ENCODE measurements around the gene MYH15.

GRCh38 chr3:108393128-108393900 lies 117.1 kb downstream of the MYH15 start:
- TF ChIP-seq MXI1 (conservative IDR thresholded peaks at IDR 0.05; ENCODE audit: poor library complexity, severe bottlenecking): no peak
- no peak for TF ChIP-seq CTCF (IDR thresholded peaks at IDR 0.05; ENCODE audit: poor library complexity, severe bottlenecking)
- no peak for TF ChIP-seq POLR2AphosphoS5 (IDR thresholded peaks at IDR 0.05)
- TF ChIP-seq REST (IDR thresholded peaks at IDR 0.05; ENCODE audit: borderline replicate concordance): no peak
- TF ChIP-seq SMC3 (conservative IDR thresholded peaks at IDR 0.05; ENCODE audit: poor library complexity): no peak
- TF ChIP-seq EZH2 (IDR thresholded peaks at IDR 0.05; ENCODE audit: borderline replicate concordance, insufficient read depth, low read length, poor library complexity, severe bottlenecking): no peak
